Measurements from ENCODE around the gene FGFR3.

- TF ChIP-seq CTCF (IDR thresholded peaks at IDR 0.05 in 8 of 11, conservative IDR thresholded peaks at IDR 0.05 in 3 of 11) (no peak), POLR2A (IDR thresholded peaks at IDR 0.05) (no peak)
Observed at GRCh38 chr4:1839282-1839681, 46.2 kb downstream of the FGFR3 start.
